ENCODE measurements around the gene MTSS2.
A peak's percentile ranks its signal among the peaks of the same experiment; 100 is the strongest.

Gene MTSS2

DNA sequence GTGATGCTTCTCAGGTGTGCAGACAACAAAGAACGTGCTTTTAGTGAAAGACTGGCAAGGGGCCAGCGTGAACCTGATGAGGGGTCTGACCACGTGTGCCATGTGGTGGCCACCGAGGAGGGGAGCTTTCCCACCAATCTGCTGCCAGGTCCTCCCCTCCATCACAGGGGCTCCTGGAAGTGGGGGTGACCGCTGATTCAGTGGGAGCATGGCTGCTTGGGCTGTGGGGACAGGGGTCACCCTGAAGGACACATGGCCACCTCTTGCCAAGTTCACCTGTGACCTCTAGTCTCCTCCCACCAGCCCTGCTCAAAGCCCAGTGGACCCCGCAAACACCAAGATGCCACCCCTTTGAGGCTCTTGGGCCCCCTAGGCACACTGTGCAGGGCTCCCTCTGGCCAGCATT, 37.9 kb upstream of the MTSS2 start:
- Histone ChIP-seq H4K91ac (ENCODE audit: low read depth, low read length, poor library complexity) (no peak overlapping the region), H3K4me1 (ENCODE audit: control insufficient read depth in 2 of 2, insufficient read depth in 1 of 2, low read depth in 1 of 2, low read length in 2 of 2) (peaks cover 8 to 9% of the 10 kb centered on the region in 2 donors), H2BK15ac (ENCODE audit: low read length) (no peak overlapping the region), H3K9ac (ENCODE audit: low read depth, low read length, poor library complexity) (no peak overlapping the region), H2AFZ (ENCODE audit: low read length) (no peak overlapping the region), H3K23ac (ENCODE audit: low read depth, low read length, poor library complexity) (no peak overlapping the region), H3K79me1 (ENCODE audit: low read depth, low read length) (no peaks in the 10 kb centered on the region), H3K27ac (replicated peaks; ENCODE audit: low read length) (no peak overlapping the region), H3K4me2 (ENCODE audit: insufficient read depth, low read length, poor library complexity, severe bottlenecking) (no peak overlapping the region), H3K27me3 (ENCODE audit: control insufficient read depth in 3 of 3, insufficient read depth in 3 of 3, low read depth in 1 of 3, low read length in 3 of 3) (no peaks in the 10 kb centered on the region), H2BK12ac (ENCODE audit: low read length) (no peak overlapping the region), H3K9me3 (replicated peaks in 1 of 2; ENCODE audit: control insufficient read depth in 2 of 2, insufficient read depth in 1 of 2, low read depth in 1 of 2, low read length in 2 of 2) (peaks cover 8 to 11% of the 10 kb centered on the region in 2 donors), H3K4me3 (ENCODE audit: low read length in 2 of 2) (no peak overlapping the region), H3K14ac (ENCODE audit: low read length) (no peak overlapping the region), H4K8ac (ENCODE audit: low read depth, low read length) (no peak overlapping the region), H2AK5ac (ENCODE audit: low read depth, low read length) (no peak overlapping the region), H2BK5ac (ENCODE audit: low read length) (no peak overlapping the region), H3K4ac (ENCODE audit: low read length) (no peak overlapping the region), H3K36me3 (replicated peaks in 1 of 2; ENCODE audit: control insufficient read depth in 2 of 2, insufficient read depth in 2 of 2, low read length in 2 of 2) (peaks cover 13 to 44% of the 10 kb centered on the region in 2 donors), H3K18ac (ENCODE audit: low read length) (no peak overlapping the region), H2BK120ac (ENCODE audit: low read depth, low read length) (no peak overlapping the region)
- no peak for DNase-seq (ENCODE audit: low spot score)
- WGBS, 2 donors (ENCODE audit: extremely low coverage in 2 of 2, insufficient read length in 2 of 2, insufficient replicate concordance in 1 of 2) = no CpG with 5 or more reads among the region's 6 CpGs

DNA sequence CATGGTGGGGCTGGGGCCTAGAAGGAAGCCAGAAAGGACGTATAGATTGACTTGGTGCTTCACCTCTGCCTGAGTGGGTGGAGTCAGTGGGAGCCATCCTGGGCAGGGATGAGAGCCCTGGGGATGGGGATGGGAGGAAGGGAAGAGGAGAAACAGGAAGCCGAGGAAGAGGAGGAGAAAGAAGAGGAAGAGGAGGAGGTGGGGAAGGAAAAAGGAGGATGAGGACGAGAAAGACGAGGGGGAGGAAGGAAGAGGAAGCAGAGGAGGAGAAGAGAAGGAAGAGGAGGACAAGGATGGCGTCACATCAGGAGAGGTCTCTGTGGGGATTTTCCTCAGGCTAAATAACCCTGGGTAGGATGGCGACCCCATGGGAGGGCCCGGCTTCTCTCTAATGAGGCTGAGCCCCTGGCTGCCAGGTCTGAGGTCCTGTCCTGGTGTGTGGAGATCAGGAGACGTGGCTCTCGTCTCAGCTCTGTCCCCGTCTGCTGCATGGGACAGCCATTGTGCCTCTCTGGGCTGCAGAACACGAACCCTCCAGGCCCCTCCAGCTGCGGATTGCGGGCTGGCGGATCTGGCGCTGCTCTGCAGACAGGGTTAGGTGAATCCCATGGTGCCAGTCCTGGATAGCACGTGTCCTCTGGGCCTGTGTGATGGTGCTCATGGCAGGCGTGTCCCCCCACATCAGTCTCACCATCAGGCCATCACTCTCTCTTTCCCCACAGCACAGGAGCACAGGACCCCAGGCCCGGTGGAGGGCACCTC, 35.5 kb upstream of the MTSS2 start:
- Histone ChIP-seq H3K9ac (ENCODE audit: low read depth, low read length, poor library complexity) (no peak overlapping the region), H2BK5ac (ENCODE audit: low read length) (no peak overlapping the region), H2BK15ac (ENCODE audit: low read length) (no peak overlapping the region), H3K79me1 (ENCODE audit: low read depth, low read length) (no peaks in the 10 kb centered on the region), H2AK5ac (ENCODE audit: low read depth, low read length) (no peak overlapping the region), H3K36me3 (replicated peaks in 1 of 2; ENCODE audit: control insufficient read depth in 2 of 2, insufficient read depth in 2 of 2, low read length in 2 of 2) (peaks cover 9 to 32% of the 10 kb centered on the region in 2 donors), H4K91ac (ENCODE audit: low read depth, low read length, poor library complexity) (no peak overlapping the region), H3K4me1 (ENCODE audit: control insufficient read depth in 2 of 2, insufficient read depth in 1 of 2, low read depth in 1 of 2, low read length in 2 of 2) (peaks cover 8 to 9% of the 10 kb centered on the region in 2 donors), H3K27me3 (ENCODE audit: control insufficient read depth in 3 of 3, insufficient read depth in 3 of 3, low read depth in 1 of 3, low read length in 3 of 3) (no peaks in the 10 kb centered on the region), H3K4ac (ENCODE audit: low read length) (no peak overlapping the region), H3K4me2 (ENCODE audit: insufficient read depth, low read length, poor library complexity, severe bottlenecking) (no peak overlapping the region), H4K8ac (ENCODE audit: low read depth, low read length) (no peak overlapping the region), H2AFZ (ENCODE audit: low read length) (no peak overlapping the region), H2BK12ac (ENCODE audit: low read length) (no peak overlapping the region), H3K27ac (replicated peaks; ENCODE audit: low read length) (no peak overlapping the region), H3K4me3 (ENCODE audit: low read length in 2 of 2) (no peak overlapping the region), H3K18ac (ENCODE audit: low read length) (peak overlapping the region; percentile 68), H3K14ac (ENCODE audit: low read length) (no peak overlapping the region), H2BK120ac (ENCODE audit: low read depth, low read length) (no peak overlapping the region), H3K23ac (ENCODE audit: low read depth, low read length, poor library complexity) (no peak overlapping the region), H3K9me3 (replicated peaks in 1 of 2; ENCODE audit: control insufficient read depth in 2 of 2, insufficient read depth in 1 of 2, low read depth in 1 of 2, low read length in 2 of 2) (peaks cover 8 to 12% of the 10 kb centered on the region in 2 donors)
- WGBS, 2 donors (ENCODE audit: extremely low coverage in 2 of 2, insufficient read length in 2 of 2, insufficient replicate concordance in 1 of 2) = 96% methylated on average over 2 of the region's 18 CpGs; no CpG with 5 or more reads in 1 of the 2 donors
- no peak for DNase-seq (ENCODE audit: low spot score)

- no CpG with 5 or more reads among the region's 18 CpGs for WGBS, 2 donors (ENCODE audit: extremely low coverage in 2 of 2, insufficient read length in 2 of 2, insufficient replicate concordance in 1 of 2)
These were observed 34.8 kb upstream of the MTSS2 start for GRCh38 chr16:70720425-70721201.

GRCh38 chr16:70717065-70717464, 31.2 kb upstream of the MTSS2 start:
- Histone ChIP-seq H3K4ac (ENCODE audit: low read length) (no peak overlapping the region), H3K9ac (ENCODE audit: low read depth, low read length, poor library complexity) (no peak overlapping the region), H3K27me3 (ENCODE audit: control insufficient read depth in 3 of 3, insufficient read depth in 3 of 3, low read depth in 1 of 3, low read length in 3 of 3) (no peaks in the 10 kb centered on the region), H3K18ac (ENCODE audit: low read length) (peak overlapping the region; percentile 42), H3K4me3 (ENCODE audit: low read length in 2 of 2) (no peak overlapping the region), H3K4me2 (ENCODE audit: insufficient read depth, low read length, poor library complexity, severe bottlenecking) (no peak overlapping the region), H3K14ac (ENCODE audit: low read length) (no peak overlapping the region), H3K23ac (ENCODE audit: low read depth, low read length, poor library complexity) (peak overlapping the region; percentile 90), H2BK5ac (ENCODE audit: low read length) (no peak overlapping the region), H3K4me1 (ENCODE audit: control insufficient read depth in 2 of 2, insufficient read depth in 1 of 2, low read depth in 1 of 2, low read length in 2 of 2) (peaks cover 13 to 18% of the 10 kb centered on the region in 2 donors), H4K91ac (ENCODE audit: low read depth, low read length, poor library complexity) (no peak overlapping the region), H3K27ac (replicated peaks; ENCODE audit: low read length) (no peak overlapping the region), H2BK15ac (ENCODE audit: low read length) (no peak overlapping the region), H3K9me3 (replicated peaks in 1 of 2; ENCODE audit: control insufficient read depth in 2 of 2, insufficient read depth in 1 of 2, low read depth in 1 of 2, low read length in 2 of 2) (peaks cover 8 to 12% of the 10 kb centered on the region in 2 donors), H2BK12ac (ENCODE audit: low read length) (no peak overlapping the region), H2BK120ac (ENCODE audit: low read depth, low read length) (no peak overlapping the region), H3K79me1 (ENCODE audit: low read depth, low read length) (no peaks in the 10 kb centered on the region), H2AFZ (ENCODE audit: low read length) (no peak overlapping the region), H2AK5ac (ENCODE audit: low read depth, low read length) (no peak overlapping the region), H4K8ac (ENCODE audit: low read depth, low read length) (no peak overlapping the region), H3K36me3 (replicated peaks in 1 of 2; ENCODE audit: control insufficient read depth in 2 of 2, insufficient read depth in 2 of 2, low read length in 2 of 2) (peaks cover 7 to 32% of the 10 kb centered on the region in 2 donors)
- DNase-seq (ENCODE audit: low spot score) = no peak
- no CpG with 5 or more reads among the region's 9 CpGs for WGBS, 2 donors (ENCODE audit: extremely low coverage in 2 of 2, insufficient read length in 2 of 2, insufficient replicate concordance in 1 of 2)

More at GRCh38 chr16:70720425-70721201, 34.8 kb upstream of the MTSS2 start:
- Histone ChIP-seq H2AK5ac (ENCODE audit: low read depth, low read length) (no peak overlapping the region), H2AFZ (ENCODE audit: low read length) (no peak overlapping the region), H3K9ac (ENCODE audit: low read depth, low read length, poor library complexity) (no peak overlapping the region), H3K27me3 (ENCODE audit: control insufficient read depth in 3 of 3, insufficient read depth in 3 of 3, low read depth in 1 of 3, low read length in 3 of 3) (no peaks in the 10 kb centered on the region), H3K14ac (ENCODE audit: low read length) (no peak overlapping the region), H3K4me2 (ENCODE audit: insufficient read depth, low read length, poor library complexity, severe bottlenecking) (no peak overlapping the region), H3K4me3 (ENCODE audit: low read length in 2 of 2) (peak overlapping the region in 1 of 2 donors; percentile 56), H3K9me3 (replicated peaks in 1 of 2; ENCODE audit: control insufficient read depth in 2 of 2, insufficient read depth in 1 of 2, low read depth in 1 of 2, low read length in 2 of 2) (peaks cover 8 to 12% of the 10 kb centered on the region in 2 donors), H4K8ac (ENCODE audit: low read depth, low read length) (no peak overlapping the region), H3K4ac (ENCODE audit: low read length) (no peak overlapping the region), H4K91ac (ENCODE audit: low read depth, low read length, poor library complexity) (no peak overlapping the region), H3K27ac (replicated peaks; ENCODE audit: low read length) (no peak overlapping the region), H3K79me1 (ENCODE audit: low read depth, low read length) (no peaks in the 10 kb centered on the region), H2BK12ac (ENCODE audit: low read length) (no peak overlapping the region), H2BK5ac (ENCODE audit: low read length) (no peak overlapping the region), H3K18ac (ENCODE audit: low read length) (no peak overlapping the region), H3K4me1 (ENCODE audit: control insufficient read depth in 2 of 2, insufficient read depth in 1 of 2, low read depth in 1 of 2, low read length in 2 of 2) (peaks cover 2 to 9% of the 10 kb centered on the region in 2 donors), H3K23ac (ENCODE audit: low read depth, low read length, poor library complexity) (no peak overlapping the region), H3K36me3 (replicated peaks in 1 of 2; ENCODE audit: control insufficient read depth in 2 of 2, insufficient read depth in 2 of 2, low read length in 2 of 2) (peaks cover 9 to 32% of the 10 kb centered on the region in 2 donors), H2BK15ac (ENCODE audit: low read length) (no peak overlapping the region), H2BK120ac (ENCODE audit: low read depth, low read length) (no peak overlapping the region)
- DNase-seq (ENCODE audit: low spot score) = no peak
